ENCODE results near the gene DLX4.
A peak's percentile ranks its signal among the peaks of the same experiment; 100 is the strongest.

DLX4 gene

DNA sequence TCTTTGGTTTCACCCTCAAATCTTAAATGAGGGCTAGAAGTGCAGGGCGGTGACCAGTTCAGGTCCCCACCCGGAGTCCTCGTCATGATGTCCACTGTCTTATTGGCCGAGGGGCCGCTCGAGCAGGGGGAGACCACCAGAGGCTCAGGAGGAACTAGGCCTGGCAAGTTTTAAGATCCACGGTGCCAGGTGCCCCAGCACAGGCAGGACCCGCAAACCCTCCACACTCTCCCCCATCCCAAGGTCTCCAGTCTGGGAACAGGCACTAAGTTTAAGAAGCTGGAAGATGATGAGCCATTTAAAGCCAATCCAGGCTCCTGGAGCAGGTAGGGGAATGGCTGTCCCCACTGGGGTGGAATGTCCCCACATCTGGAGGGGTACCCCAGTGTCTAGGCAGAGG, 21.9 kb downstream of the DLX4 start:
- DNase-seq = no peak

DNA sequence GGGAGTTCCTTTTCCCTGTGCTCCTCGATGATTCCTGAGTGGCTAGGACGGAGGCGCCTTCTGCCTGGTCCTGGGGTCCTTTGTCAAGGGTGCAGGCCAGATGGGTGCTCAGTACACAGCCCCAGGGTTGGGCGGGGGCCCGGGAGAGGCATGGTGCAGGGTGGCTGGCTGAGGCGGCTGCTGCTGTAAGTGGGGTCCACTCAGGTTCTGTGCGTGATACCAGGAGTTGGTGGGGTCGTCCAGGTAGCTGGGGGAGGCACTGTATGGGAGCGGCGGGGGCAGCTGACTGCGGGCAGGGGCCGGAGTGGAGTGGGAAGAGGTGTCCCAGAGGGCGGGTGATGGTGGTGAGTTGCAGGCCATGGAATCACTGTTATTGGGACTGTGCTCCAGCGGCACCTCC, 22.4 kb downstream of the DLX4 start:
- no peak for DNase-seq

DNA sequence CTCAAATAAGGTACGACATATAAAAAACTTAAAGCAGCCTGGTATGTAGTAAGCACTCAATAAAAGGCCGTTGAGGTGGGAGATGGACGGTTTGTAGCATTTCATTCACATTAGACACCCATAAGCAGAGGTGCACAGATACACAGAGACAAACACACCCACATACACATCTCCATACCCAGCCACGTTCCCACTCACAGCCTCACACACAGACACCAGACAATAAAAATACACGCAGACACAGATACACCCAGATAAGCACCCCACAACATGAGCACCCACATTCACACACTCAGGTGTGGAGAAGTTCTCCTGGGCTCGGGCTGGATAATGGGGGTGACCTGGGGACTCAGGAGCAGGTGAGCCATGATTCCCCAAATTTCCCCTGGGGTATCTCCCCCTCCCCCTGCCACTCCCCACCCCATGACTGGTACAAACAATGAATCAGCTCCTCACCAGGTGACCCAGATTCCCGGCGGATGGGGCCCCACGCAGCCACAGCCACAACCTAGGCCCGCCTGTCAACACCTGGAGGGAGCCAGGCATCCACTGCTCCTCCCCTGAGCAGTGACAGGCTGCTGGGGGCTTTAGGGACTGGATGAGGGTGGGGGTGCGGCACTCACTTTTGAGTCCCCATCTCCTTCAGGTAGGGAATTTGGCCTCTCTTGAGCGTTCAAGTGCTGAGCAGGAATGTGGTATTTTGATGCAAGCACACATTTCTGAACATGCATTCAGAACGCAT, 23.4 kb downstream of the DLX4 start:
- DNase-seq = no peak

GRCh38 chr17:49992933-49993422, 24.0 kb downstream of the DLX4 start:
- no peak for DNase-seq

DNA sequence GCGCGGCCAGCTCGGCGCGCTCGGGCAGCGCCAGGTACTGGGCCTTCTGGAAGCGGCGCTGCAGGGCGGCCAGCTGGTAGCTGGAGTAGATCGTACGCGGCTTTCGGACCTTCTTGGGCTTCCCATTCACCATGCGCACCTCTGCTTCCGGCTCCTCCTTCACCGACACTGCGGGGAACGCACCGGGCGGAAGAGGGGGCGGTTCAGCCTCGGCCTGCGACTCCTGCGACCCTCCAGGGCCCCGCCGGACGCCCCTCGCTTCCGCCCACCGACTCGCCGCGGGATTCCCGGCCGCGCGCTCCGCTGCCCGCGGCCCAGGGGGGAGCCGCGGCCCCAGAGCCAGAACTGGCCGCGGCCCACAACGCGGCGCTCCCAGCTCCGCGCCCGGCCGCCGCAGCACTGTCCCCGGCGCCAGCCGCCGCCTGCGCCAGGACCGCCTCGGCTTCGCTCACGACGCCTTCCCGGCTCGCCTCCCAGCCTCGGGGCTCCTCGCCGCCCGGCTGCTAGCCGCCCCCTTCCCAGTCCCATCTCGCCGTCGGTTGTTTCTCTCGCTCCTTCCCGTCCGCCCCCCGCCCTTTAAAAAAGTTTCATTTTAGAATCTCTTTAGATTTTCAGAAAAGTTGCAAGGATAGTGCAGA, 24.6 kb downstream of the DLX4 start:
- no peak for DNase-seq

GRCh38 chr17:49994085-49995054, 25.4 kb downstream of the DLX4 start:
- no peak for DNase-seq

- DNase-seq = peak; percentile 27
Measured at GRCh38 chr17:49995055-49995738, 26.2 kb downstream of the DLX4 start, which contains the start of gene DLX3. Gene DLX3, minus strand, starts transcription at chr17:49995224. Its CDS starts 226 bp downstream, at chr17:49994998.

GRCh38 chr17:49996121-49996494, 27.1 kb downstream of the DLX4 start:
- DNase-seq = no peak

GRCh38 chr17:49996495-49997300, 27.7 kb downstream of the DLX4 start:
- DNase-seq = peak; percentile 59

GRCh38 chr17:49997301-49997650, 28.3 kb downstream of the DLX4 start:
- no peak for DNase-seq

GRCh38 chr17:49997773-49998703, 29.0 kb downstream of the DLX4 start:
- peak; percentile 90 for DNase-seq

DNA sequence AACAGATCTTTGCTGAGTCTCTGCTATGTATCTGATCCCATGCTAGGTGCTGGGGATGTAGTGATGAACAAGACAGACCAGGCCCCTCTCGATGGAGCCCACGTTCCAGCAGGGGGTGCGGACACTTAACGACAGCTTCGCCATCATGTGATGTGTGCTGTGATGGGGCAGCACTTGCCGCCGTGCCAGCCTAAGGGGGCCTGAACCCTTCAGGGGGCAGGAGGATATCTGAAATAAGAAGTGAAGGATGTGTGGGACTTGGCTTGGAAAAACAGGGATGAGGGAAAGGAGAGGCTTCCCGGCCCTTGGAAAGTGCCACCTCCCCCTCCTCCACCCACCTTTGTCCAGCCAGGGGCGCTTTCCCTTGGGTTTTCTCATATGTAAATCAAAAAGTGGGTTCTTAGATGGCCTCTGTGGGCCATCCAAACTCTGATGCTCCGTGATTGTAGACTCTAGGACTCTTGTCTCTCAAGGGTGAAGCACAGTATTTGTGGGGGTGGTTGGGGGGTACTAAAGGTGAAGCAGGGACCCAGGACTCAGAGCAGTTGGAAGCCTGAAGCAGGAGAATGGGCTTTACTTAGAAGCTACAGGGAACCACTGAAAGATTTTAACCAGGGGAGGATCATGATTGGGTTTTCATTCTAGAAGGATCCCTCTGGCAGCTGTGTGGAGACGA, 30.0 kb downstream of the DLX4 start:
- DNase-seq = no peak

- DNase-seq = no peak
Measured at GRCh38 chr17:50003911-50004310, 34.9 kb downstream of the DLX4 start.

GRCh38 chr17:50009282-50009681, 40.3 kb downstream of the DLX4 start:
- DNase-seq = no peak

DNA sequence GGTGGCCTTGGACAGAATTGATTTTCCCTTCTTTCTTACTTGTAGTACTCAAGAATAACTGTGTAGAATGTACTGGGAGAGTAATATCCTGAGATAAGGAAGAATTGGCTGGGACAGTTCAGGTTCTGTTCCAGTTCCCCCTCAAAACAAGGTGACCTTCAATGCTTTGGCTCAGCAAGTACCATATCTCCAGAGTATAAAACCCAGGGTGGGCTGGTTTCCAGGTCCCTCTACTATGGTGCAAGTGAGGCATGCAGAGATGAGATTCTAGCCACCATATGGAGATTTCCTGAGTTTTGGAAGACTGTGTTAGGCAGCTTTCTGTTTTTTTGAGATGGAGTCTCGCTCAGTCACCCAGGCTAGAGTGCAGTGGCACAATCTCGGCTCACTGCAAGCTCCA, 44.1 kb downstream of the DLX4 start:
- DNase-seq = no peak

DNA sequence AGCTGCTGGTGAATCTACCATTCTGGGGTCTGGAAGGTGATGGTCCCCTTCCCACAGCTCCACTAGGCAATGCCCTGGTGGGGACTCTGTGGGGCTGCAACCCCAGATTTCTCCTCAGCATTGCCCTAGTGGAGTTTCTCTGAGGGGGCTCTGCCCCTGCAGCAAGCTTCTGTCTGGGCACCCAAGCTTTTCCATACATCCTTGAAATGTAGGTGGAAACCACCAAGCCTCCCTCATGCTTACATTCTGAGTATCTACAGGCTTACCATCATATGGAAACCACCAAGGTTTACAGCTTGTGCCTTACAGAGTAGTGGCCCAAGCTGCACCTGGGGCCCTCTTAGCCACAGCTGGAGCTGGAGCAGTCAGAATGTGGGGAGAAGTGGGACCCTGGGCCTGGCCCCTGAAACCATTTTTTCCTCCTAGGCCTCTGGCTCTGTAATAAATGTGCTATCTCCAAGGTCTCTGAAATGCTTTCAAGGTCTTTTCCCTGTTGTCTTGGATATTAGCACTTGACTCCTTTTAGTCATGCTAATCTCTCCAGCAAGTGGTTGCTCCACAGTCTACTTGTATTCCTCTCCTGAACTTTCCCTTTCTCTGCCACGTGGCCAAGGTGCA, 45.6 kb downstream of the DLX4 start:
- DNase-seq = no peak

- no peak for DNase-seq
Measured at GRCh38 chr17:50015146-50015545, 46.2 kb downstream of the DLX4 start.

DNA sequence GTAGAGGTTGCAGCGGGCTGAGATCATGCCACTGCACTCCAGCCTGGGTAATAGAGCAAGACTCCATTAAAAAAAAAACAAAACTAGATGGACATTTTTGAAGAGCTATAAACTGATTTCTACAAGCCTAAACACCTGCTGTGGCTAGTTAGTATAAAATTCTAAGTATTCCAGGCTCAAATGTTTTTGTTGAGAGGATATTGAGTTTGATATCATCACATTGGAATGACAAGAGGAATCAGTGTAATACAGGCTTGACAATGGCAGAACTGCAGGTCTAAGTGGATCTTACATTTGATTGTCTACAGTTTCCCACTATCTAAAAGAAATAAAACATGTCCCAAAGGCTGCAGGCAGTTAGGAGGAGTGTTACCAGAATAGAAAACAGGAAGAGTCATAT, 49.9 kb downstream of the DLX4 start:
- no peak for DNase-seq

- no peak for DNase-seq
Measured at GRCh38 chr17:50020841-50021599, 52.0 kb downstream of the DLX4 start.

Data from activated CD4-positive, alpha-beta T cell treated with anti-CD3 and anti-CD28 coated beads, Interleukin-10, Interleukin-2, amounts not matched to agents 100 ng/mL and 50 ng/mL, durations not matched to agents 16 hours and 8 hours (primary cell).